Forelimb muscle (tissue), 1 donor: ENCODE measurements around the gene CCDC88C. TPM values are rescaled to one million over a fixed set of nuclear protein-coding genes. Genes with fewer than 3 reads are reported as not detected.
"Not testable (repeated sequence)": the region's sequence is repeated elsewhere in the genome, so short reads cannot be mapped to it uniquely, and the experiment has no call there.

Experiments
- DNase-seq: peaks from one replicate; pipeline ENCODE4 v3.0.0-alpha.2; 2013; ENCODE audit warnings: low read depth
- polyA plus RNA-seq: library from polyadenylated mRNA; unstranded; fragments of 120-200 nt; gene quantifications from one replicate; pipeline ENCODE4 v1.2.1, GENCODE V29; 2013; ENCODE audit not compliant: insufficient read length

The CCDC88C gene
- polyA plus RNA-seq: 14.0 TPM

- DNase-seq: no peak
These were observed at the start of gene CCDC88C for GRCh38 chr14:91417120-91417982. CCDC88C (minus strand) TSS chr14:91417820; CDS start chr14:91417690, 130 bp downstream.

GRCh38 chr14:91466192-91466591 is 48.6 kb upstream of the CCDC88C start:
- DNase-seq: no peak

- no peak for DNase-seq
These were observed 47.1 kb upstream of the CCDC88C start for GRCh38 chr14:91464615-91465205.

- no peak for DNase-seq
These were observed 41.0 kb upstream of the CCDC88C start for GRCh38 chr14:91458612-91459011.

GRCh38 chr14:91456283-91456682 is 38.7 kb upstream of the CCDC88C start:
- no peak for DNase-seq

GRCh38 chr14:91454580-91454979 is 37.0 kb upstream of the CCDC88C start:
- no peak for DNase-seq

GRCh38 chr14:91454155-91454554 is 36.5 kb upstream of the CCDC88C start:
- no peak for DNase-seq

- no peak for DNase-seq
These were observed 36.1 kb upstream of the CCDC88C start for GRCh38 chr14:91453744-91454143.

- DNase-seq: no peak
These were observed 26.9 kb upstream of the CCDC88C start for GRCh38 chr14:91444335-91445020.

- DNase-seq: no peak
These were observed 21.7 kb upstream of the CCDC88C start for GRCh38 chr14:91439345-91439744.

- no peak for DNase-seq
These were observed 21.2 kb upstream of the CCDC88C start for GRCh38 chr14:91438845-91439244.

GRCh38 chr14:91436266-91436665 is 18.6 kb upstream of the CCDC88C start:
- DNase-seq: not testable (repeated sequence)

- DNase-seq: no peak
These were observed 11.8 kb upstream of the CCDC88C start for GRCh38 chr14:91429385-91429784.

GRCh38 chr14:91428931-91429330 is 11.3 kb upstream of the CCDC88C start:
- not testable (repeated sequence) for DNase-seq

GRCh38 chr14:91425531-91425944 is 7.9 kb upstream of the CCDC88C start:
- DNase-seq: not testable (repeated sequence)

GRCh38 chr14:91424813-91425530 is 7.4 kb upstream of the CCDC88C start:
- no peak for DNase-seq

- no peak for DNase-seq
These were observed 3.1 kb upstream of the CCDC88C start for GRCh38 chr14:91420686-91421085.

GRCh38 chr14:91419451-91419850 is 1.8 kb upstream of the CCDC88C start:
- no peak for DNase-seq

GRCh38 chr14:91419044-91419397 is 1.4 kb upstream of the CCDC88C start:
- DNase-seq: no peak

- no peak for DNase-seq
These were observed 895 bp upstream of the CCDC88C start for GRCh38 chr14:91418387-91419043.

- DNase-seq: no peak
These were observed 365 bp upstream of the CCDC88C start for GRCh38 chr14:91417983-91418386.
